Tibial nerve (tissue), 4 donors: ENCODE data around the gene NPLOC4.

ENCODE experiments used
- EP300 ChIP-seq, 2 donors: sonication (generic); formaldehyde crosslinking; IDR thresholded peaks; one replicate each; pipeline ENCODE4 v1.6.1; 2017; ENCODE audit warnings: antibody characterized with exemption in 2 of 2, mild to moderate bottlenecking in 1 of 2
- POLR2A ChIP-seq, 2 donors: fragments of 450-650 bp; IDR thresholded peaks; one replicate each; pipeline ENCODE4 v1.6.1; 2017; ENCODE audit warnings: antibody characterized with exemption in 2 of 2, mild to moderate bottlenecking in 2 of 2, moderate library complexity in 2 of 2
- TF ChIP-seq, protein P1 (sequence below), 5 experiments: fragments of 200-600 bp in 3 of 5; fragments of 450-650 bp in 2 of 5; sonication (generic) in 3 of 5; IDR thresholded peaks; one replicate each; pipeline ENCODE4 v1.5.1; 2016 to 2019; ENCODE audit warnings: antibody characterized with exemption in 5 of 5, mild to moderate bottlenecking in 3 of 5, moderate library complexity in 2 of 5

DNA sequence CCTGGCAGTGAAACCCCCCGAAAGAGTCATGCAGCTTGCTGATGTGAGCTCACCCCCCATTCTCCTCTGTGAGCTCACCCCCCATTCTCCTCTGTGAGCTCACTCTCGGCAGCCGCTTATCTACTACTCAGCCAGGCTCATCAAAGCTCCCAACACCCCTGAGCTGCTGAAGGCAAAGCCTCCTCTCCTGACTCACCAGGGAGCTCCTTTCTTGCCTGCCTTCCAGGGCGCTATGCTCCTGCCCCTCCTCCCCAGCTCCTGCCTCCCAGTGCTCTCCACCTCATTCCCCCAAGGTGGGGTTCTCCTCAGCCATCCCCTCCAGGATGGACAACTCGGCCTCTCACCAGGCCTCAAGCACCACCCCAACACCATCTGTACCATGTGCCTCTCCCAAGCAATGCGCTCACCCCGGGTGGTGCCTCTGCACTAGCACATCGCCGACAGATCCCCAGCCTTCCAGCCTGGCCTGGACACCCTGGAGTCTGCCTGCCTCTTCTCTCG lies 57.0 kb downstream of the NPLOC4 start:
- TF ChIP-seq, protein P1, sequence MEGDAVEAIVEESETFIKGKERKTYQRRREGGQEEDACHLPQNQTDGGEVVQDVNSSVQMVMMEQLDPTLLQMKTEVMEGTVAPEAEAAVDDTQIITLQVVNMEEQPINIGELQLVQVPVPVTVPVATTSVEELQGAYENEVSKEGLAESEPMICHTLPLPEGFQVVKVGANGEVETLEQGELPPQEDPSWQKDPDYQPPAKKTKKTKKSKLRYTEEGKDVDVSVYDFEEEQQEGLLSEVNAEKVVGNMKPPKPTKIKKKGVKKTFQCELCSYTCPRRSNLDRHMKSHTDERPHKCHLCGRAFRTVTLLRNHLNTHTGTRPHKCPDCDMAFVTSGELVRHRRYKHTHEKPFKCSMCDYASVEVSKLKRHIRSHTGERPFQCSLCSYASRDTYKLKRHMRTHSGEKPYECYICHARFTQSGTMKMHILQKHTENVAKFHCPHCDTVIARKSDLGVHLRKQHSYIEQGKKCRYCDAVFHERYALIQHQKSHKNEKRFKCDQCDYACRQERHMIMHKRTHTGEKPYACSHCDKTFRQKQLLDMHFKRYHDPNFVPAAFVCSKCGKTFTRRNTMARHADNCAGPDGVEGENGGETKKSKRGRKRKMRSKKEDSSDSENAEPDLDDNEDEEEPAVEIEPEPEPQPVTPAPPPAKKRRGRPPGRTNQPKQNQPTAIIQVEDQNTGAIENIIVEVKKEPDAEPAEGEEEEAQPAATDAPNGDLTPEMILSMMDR (IDR thresholded peaks at IDR 0.05), result no peak
- TF ChIP-seq POLR2A (IDR thresholded peaks at IDR 0.05), result no peak
- no peak for TF ChIP-seq EP300 (IDR thresholded peaks at IDR 0.05)
